AG08395 (cell line): ENCODE results near the gene THYN1.
"Not testable (repeated sequence)": the region's sequence is repeated elsewhere in the genome, so short reads cannot be mapped to it uniquely, and the experiment has no call there.

Experiments
- DNase-seq: peaks from one replicate; pipeline ENCODE4 v3.0.0; 2012; ENCODE audit warnings: mixed read lengths, low spot score

Gene THYN1

GRCh38 chr11:134253188-134253993 is at the start of gene THYN1, which contains the start of gene ACAD8:
Gene THYN1 (minus strand): TSS chr11:134253352. CDS start chr11:134252882, 470 bp downstream.
Gene ACAD8 (plus strand): TSS chr11:134253568. CDS start chr11:134253601, 33 bp downstream.
- peak; percentile 99 for DNase-seq

- no peak for DNase-seq
These were observed 41.5 kb upstream of the THYN1 start for GRCh38 chr11:134294664-134295063.

GRCh38 chr11:134293119-134294113 is 40.3 kb upstream of the THYN1 start:
- DNase-seq = no peak

DNA sequence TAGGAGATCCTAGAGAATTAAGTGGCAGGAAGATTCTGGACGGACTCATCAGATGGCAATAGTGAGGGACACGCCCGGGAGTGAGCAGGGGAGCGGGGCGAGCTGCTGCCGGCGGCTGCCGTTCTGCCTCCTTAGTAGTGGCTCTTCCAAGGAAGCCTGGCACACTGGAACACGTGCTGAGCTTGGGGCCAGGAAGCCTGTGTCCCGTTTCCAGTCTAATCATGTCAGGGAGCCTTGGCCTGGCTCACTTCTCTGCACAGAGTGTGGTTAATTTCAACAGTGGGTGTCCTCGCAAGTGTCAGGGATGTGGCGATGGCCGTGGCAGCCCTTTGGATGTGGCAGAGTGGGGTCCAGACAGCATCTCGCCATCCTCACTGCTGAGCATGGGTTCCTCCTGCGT is 39.5 kb upstream of the THYN1 start:
- no peak for DNase-seq

DNA sequence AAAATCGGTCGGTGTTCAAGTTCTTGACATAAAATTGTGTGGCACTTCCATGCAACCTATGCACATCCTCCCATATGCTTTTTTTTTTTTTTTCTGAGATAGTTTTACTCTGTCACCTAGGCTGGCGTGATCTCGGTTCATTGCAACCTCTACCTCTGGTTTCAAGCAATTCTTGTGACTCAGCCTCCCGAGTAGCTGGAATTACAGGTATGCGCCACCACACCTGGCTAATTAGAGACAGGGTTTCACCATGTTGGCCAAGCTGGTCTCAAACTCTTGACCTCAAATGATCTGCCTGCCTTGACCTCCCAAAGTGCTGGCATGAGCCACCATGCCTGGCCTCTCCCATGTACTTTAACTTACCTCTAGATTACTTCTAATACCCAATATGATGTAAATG is 38.0 kb upstream of the THYN1 start:
- DNase-seq = no peak

DNA sequence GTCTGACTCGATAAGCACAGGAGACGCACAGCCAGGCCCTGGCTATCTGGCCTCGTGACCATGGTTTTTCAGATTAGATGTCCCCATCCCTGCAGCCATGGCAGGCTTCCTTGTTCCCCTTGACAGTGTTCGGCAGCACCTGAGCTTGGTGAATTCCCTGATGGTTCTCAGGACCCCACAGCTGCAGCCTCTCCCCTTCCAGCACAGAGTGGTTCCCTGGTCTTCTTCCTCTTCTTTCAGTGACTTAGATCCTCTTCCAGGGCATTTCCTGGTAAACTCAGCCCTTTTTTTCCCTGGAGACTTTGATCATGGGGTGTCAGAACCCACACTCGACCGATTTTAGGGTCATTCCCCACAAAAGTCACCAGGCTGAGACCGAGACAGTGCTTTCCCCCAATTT is 37.5 kb upstream of the THYN1 start:
- DNase-seq = no peak

- no peak for DNase-seq
These were observed 36.6 kb upstream of the THYN1 start for GRCh38 chr11:134289789-134290188.

- no peak for DNase-seq
These were observed 36.0 kb upstream of the THYN1 start for GRCh38 chr11:134289167-134289566.

DNA sequence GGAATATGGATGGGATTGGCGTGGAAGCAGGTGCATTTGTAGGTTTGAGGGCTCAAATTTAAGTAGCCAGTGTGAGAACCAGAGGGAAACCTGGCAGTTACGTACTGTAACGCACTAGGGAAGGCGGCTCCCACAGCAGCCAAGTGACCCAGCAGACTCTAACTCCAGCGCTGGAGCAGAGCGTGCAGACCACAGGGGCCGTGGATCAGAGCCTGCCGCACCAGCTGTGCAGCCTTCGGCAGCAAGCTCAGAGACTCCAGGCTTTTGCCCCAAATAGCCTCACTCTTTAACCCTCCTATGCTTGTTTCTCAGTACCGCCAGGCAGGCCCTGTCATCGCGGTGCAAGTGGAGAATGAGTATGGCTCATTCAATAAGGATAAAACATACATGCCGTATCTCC is 35.3 kb upstream of the THYN1 start:
- DNase-seq = no peak

DNA sequence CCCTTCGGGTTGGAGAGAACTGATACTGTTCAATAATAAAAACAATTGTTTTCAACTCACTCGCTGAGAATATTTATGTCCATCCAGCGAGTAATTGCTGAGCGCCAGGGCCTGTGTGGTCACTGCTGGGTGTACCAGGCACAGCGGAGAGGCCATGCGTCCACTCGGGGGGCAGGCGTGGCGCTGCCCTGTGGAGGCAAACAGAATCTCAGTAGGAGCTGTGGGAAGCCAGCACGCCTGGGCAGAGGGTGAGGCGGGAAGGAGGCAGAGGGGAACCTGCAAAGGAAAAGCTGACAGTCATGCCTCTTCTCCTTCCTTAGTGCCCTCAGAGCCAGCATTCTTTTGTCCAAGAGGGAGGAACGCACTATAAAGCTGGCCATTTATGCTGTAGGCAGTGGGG is 34.4 kb upstream of the THYN1 start:
- no peak for DNase-seq

DNA sequence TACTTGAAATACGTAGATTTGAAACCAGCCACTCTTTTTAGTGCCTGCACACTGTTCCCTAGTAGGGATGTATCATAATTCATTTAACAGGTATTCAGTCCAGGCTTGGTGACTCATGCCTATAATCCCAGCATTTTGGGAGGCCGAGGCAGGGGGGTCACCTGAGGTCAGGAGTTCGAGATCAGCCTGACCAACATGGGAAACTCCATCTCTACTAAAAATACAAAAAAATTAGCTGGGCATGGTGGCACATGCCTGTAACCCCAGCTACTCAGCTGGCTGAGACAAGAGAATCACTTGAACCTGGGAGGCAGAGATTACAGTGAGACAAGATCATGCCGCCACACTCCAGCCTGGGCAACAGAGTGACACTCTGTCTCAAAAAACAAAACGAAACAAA is 31.2 kb upstream of the THYN1 start:
- not testable (repeated sequence) for DNase-seq

DNA sequence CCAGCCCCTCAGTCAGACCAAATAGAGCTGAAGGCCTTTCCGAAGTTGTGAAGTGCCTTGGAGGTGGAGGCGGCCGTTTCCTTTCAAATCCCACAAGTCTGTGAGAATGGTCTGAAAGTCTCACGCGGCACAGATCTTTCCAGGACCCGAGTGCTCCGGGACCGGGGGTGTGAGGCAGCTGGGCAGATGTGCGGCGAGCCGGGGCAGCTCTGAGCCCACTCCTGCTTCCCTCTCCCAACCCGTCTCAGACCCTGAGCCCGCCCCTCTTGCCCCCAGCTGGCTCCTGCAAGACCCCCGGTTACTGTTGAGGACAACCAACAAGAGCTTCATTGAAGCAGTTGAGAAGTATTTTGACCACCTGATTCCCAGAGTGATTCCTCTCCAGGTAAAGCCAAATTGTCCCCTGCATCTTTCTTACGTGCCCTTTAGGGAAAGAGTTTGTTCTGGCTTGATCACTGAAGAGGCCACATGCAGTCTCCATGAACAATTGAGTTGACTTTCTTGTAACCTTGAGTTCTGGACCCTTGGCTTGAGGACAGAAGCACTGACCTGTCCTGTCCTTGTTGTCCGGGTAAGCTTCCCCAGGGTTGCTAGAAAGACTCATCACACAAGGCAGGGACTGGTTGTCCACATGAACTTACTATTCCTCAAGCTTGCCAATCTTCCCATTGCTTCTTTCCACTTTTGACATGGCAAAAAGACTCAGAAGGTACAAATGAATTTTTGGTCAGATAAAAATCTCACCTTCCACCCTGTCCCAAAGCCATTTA is 30.5 kb upstream of the THYN1 start:
- DNase-seq = no peak

GRCh38 chr11:134282121-134283045 is 29.2 kb upstream of the THYN1 start:
- no peak for DNase-seq

DNA sequence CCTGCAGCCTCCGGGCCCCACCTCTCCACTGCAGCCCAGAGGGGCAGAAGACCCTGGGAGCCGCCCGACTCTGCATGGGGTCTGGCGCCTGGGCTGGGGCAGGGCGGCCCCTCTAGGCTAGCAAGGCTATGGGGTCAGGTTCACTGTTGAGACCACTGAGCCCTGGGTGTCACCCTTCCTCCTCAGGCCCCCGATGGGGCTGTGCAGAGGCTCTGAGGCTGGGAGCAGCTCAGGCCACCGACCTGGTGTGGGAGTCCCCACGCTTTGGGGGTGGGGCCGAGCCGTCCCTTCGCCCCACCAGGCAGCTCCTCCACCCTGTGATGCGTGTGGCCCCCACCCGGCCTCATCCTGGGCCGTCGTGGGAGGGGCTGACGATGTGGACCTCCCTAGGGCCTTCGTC is 28.5 kb upstream of the THYN1 start:
- not testable (repeated sequence) for DNase-seq

GRCh38 chr11:134278356-134278755 is 25.2 kb upstream of the THYN1 start:
- no peak for DNase-seq

GRCh38 chr11:134277183-134278001 is 24.2 kb upstream of the THYN1 start:
- no peak for DNase-seq

- no peak for DNase-seq
These were observed 23.4 kb upstream of the THYN1 start for GRCh38 chr11:134276396-134277182.

DNA sequence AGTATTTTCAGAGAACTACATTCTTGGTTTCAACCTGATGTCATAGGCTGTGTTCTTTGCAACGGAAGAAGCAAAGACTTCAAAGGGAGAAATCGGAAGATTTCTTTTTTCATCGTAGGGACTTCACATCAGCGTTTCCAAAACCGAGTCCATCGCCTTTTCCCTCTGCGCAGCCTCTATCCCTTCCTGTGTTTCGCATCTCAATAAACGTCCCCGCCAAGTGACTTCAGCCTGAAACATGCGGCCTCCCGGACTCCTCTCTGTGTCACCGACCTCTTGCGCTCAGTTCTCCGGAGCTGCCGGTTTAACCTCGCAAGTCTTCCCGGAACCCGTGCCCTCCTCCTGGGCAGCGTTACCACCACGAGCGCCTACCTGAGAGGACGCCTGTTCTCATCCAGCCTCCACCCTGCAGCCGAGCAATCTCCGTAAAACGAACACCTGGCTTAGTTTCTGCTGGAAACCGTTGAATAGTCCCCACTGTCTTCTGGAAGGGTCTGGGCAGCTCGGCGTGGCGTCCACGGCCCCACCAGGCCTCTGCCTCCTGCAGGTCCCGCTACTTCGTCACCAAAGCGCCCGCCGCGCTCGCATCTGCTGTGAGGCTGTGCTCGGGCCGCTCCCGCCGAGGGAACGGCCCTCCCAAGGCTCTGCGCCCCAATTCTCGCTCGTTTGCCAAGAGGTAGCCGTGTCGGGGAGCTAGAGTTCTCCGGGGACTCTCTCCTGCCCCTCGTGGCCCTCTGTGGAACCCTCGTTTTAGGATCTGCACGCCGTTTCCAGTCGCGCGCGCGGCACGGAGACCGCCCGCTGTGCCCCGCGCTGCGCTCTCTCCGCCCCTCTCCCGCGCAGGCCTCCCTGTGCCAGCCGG is 22.6 kb upstream of the THYN1 start, which contains the start of gene GLB1L3:
Gene GLB1L3 (plus strand): TSS at position 846 of the 862 bp plus-strand sequence. CDS start 362 bp downstream, outside the sequence.
- peak; percentile 47 for DNase-seq
